SKM-1 treated with dmso at 0.1 percent for 144 hours (cell line): ENCODE data around the gene ZNF555.
"Not testable (repeated sequence)": the region's sequence is repeated elsewhere in the genome, so short reads cannot be mapped to it uniquely, and the experiment has no call there.

Experiments
- DNase-seq: peaks from one replicate; lab custom pipeline; 2025; ENCODE audit not compliant: unreplicated experiment; lab: John Stamatoyannopoulos, UW

ZNF555 gene

GRCh38 chr19:2840794-2841791 is at the start of gene ZNF555:
Gene ZNF555, plus strand, starts transcription at chr19:2841475. Its CDS starts 98 bp downstream, at chr19:2841573.
- DNase-seq, result peak; percentile 98

- DNase-seq, result no peak
Observed at GRCh38 chr19:2791876-2792275, 49.4 kb upstream of the ZNF555 start.

GRCh38 chr19:2792666-2793065 is 48.6 kb upstream of the ZNF555 start:
- DNase-seq, result not testable (repeated sequence)

- no peak for DNase-seq
Observed at GRCh38 chr19:2793126-2793525, 48.1 kb upstream of the ZNF555 start.

- DNase-seq, result no peak
Observed at GRCh38 chr19:2793577-2793976, 47.7 kb upstream of the ZNF555 start.

GRCh38 chr19:2795827-2796658 is 45.2 kb upstream of the ZNF555 start:
- no peak for DNase-seq

GRCh38 chr19:2796659-2797266 is 44.5 kb upstream of the ZNF555 start:
- no peak for DNase-seq

- no peak for DNase-seq
Observed at GRCh38 chr19:2797280-2797679, 44.0 kb upstream of the ZNF555 start.

GRCh38 chr19:2798158-2798685 is 43.1 kb upstream of the ZNF555 start:
- no peak for DNase-seq

GRCh38 chr19:2798733-2799132 is 42.5 kb upstream of the ZNF555 start:
- no peak for DNase-seq

GRCh38 chr19:2799273-2800020 is 41.8 kb upstream of the ZNF555 start:
- DNase-seq, result no peak

- DNase-seq, result no peak
Observed at GRCh38 chr19:2800506-2800905, 40.8 kb upstream of the ZNF555 start.

- DNase-seq, result no peak
Observed at GRCh38 chr19:2802826-2803225, 38.4 kb upstream of the ZNF555 start.

- DNase-seq, result no peak
Observed at GRCh38 chr19:2803486-2804155, 37.7 kb upstream of the ZNF555 start.

- no peak for DNase-seq
Observed at GRCh38 chr19:2804156-2805004, 36.9 kb upstream of the ZNF555 start.

- no peak for DNase-seq
Observed at GRCh38 chr19:2805261-2805900, 35.9 kb upstream of the ZNF555 start.

- DNase-seq, result no peak
Observed at GRCh38 chr19:2805991-2806649, 35.2 kb upstream of the ZNF555 start.
